HEK293 (cell line): ENCODE results near the gene LTBP1.

ENCODE experiments used
- CTCF ChIP-seq: fragments of 450-650 bp; formaldehyde crosslinking; IDR thresholded peaks from 2 replicates; pipeline ENCODE4 v1.5.1; 2016; ENCODE audit warnings: missing biosample characterization, missing genetic modification characterization
- HOXC10 ChIP-seq: sonication (generic); formaldehyde crosslinking; IDR thresholded peaks from 2 replicates; pipeline ENCODE4 v1.8.1; 2023; ENCODE audit warnings: mild to moderate bottlenecking, missing genetic modification reagents
- SETDB1 ChIP-seq: IDR thresholded peaks from one replicate; pipeline ENCODE4 v1.6.1; 2017; ENCODE audit warnings: mild to moderate bottlenecking, low read length, moderate library complexity, mixed read lengths; ENCODE audit not compliant: insufficient read length
- YY1 ChIP-seq: fragments of 450-650 bp; formaldehyde crosslinking; IDR thresholded peaks from 2 replicates; pipeline ENCODE4 v1.5.1; 2018; ENCODE audit warnings: missing biosample characterization, missing genetic modification characterization
- ZBTB1 ChIP-seq: fragments of 450-650 bp; formaldehyde crosslinking; IDR thresholded peaks from 2 replicates; pipeline ENCODE4 v1.5.1; 2016; ENCODE audit warnings: missing biosample characterization, missing genetic modification characterization
- ZBTB20 ChIP-seq: fragments of 450-650 bp; formaldehyde crosslinking; IDR thresholded peaks from 2 replicates; pipeline ENCODE4 v1.5.1; 2016; ENCODE audit warnings: missing biosample characterization, missing genetic modification characterization
- ZNF433 ChIP-seq: fragments of 450-650 bp; formaldehyde crosslinking; IDR thresholded peaks from 2 replicates; pipeline ENCODE4 v1.5.1; 2016; ENCODE audit warnings: missing biosample characterization, missing genetic modification characterization, low read depth
- ZNF48 ChIP-seq: fragments of 450-650 bp; formaldehyde crosslinking; IDR thresholded peaks from 2 replicates; pipeline ENCODE4 v1.5.1; 2016; ENCODE audit warnings: missing biosample characterization, missing genetic modification characterization
- ZNF510 ChIP-seq: fragments of 450-650 bp; formaldehyde crosslinking; IDR thresholded peaks from 2 replicates; pipeline ENCODE4 v1.5.1; 2018; ENCODE audit warnings: mild to moderate bottlenecking, missing genetic modification characterization, missing biosample characterization; ENCODE audit not compliant: insufficient replicate concordance
- ZNF768 ChIP-seq: fragments of 450-650 bp; formaldehyde crosslinking; IDR thresholded peaks from 2 replicates; pipeline ENCODE4 v1.5.1; 2018; ENCODE audit warnings: missing biosample characterization, mild to moderate bottlenecking, missing genetic modification characterization
- ZNF776 ChIP-seq: fragments of 450-650 bp; formaldehyde crosslinking; IDR thresholded peaks from 2 replicates; pipeline ENCODE4 v1.5.0; 2017; ENCODE audit warnings: missing biosample characterization, missing genetic modification characterization, borderline replicate concordance
- ZNF843 ChIP-seq: fragments of 450-650 bp; formaldehyde crosslinking; IDR thresholded peaks from 2 replicates; pipeline ENCODE4 v1.5.1; 2016; ENCODE audit warnings: missing biosample characterization, missing genetic modification characterization
- TF ChIP-seq, protein P1 (sequence below): fragments of 450-650 bp; formaldehyde crosslinking; IDR thresholded peaks from 2 replicates; pipeline ENCODE4 v1.5.1; 2016; ENCODE audit warnings: missing biosample characterization, missing genetic modification characterization, low read depth
- TF ChIP-seq, protein P2 (sequence below): fragments of 450-650 bp; formaldehyde crosslinking; IDR thresholded peaks from 2 replicates; pipeline ENCODE4 v1.5.1; 2016; ENCODE audit warnings: missing biosample characterization, missing genetic modification characterization

DNA sequence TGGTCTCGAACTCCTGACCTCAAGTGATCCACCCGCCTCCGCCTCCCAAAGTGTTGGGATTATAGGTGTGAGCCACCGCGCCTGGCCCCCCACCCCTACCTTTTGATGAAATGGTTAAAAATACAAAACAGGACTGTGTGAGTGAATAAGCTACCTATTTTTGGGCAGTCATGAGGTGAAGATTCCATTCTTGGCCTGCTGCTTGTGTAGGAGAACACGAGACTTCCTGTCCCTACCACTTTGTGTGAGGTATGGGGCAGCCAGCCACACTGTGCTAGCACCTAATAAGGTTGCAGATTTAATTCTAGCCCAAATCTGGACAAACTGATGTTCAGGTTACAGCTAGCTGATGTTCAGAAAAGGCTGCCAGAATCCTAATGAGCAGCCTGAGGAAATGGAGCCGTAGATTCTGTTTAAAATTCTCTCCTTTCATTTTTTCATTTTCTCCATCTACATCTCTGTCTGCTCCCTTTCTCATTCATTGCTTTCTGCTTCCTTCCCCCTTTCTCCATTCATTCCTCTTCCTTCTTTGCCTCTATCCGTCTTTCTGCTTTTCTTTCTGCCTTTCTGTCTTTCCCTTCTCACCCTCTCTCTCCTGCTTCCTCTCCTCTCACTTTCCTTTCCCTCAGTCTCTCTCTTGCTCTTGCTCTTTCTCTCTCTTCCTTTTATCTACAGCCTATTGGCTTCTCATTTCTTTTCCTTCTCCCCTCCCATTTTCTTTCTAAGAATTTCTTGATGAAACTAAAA is 4.6 kb upstream of the LTBP1 start:
- TF ChIP-seq ZBTB1 (tag by site-specific recombination) (no peak), ZNF843 (tag by site-specific recombination) (no peak), ZNF768 (tag by site-specific recombination) (no peak), CTCF (tag by site-specific recombination) (no peak), HOXC10 (no peak), ZNF433 (tag by site-specific recombination) (no peak), ZNF510 (tag by site-specific recombination) (no peak), ZNF776 (tag by site-specific recombination) (no peak), ZNF48 (tag by site-specific recombination) (no peak), YY1 (tag by site-specific recombination) (no peak), ZBTB20 (tag by site-specific recombination) (no peak), SETDB1 (no peak)
- TF ChIP-seq, protein P1, sequence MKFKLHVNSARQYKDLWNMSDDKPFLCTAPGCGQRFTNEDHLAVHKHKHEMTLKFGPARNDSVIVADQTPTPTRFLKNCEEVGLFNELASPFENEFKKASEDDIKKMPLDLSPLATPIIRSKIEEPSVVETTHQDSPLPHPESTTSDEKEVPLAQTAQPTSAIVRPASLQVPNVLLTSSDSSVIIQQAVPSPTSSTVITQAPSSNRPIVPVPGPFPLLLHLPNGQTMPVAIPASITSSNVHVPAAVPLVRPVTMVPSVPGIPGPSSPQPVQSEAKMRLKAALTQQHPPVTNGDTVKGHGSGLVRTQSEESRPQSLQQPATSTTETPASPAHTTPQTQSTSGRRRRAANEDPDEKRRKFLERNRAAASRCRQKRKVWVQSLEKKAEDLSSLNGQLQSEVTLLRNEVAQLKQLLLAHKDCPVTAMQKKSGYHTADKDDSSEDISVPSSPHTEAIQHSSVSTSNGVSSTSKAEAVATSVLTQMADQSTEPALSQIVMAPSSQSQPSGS (tag by site-specific recombination) = no peak
- TF ChIP-seq, protein P2, sequence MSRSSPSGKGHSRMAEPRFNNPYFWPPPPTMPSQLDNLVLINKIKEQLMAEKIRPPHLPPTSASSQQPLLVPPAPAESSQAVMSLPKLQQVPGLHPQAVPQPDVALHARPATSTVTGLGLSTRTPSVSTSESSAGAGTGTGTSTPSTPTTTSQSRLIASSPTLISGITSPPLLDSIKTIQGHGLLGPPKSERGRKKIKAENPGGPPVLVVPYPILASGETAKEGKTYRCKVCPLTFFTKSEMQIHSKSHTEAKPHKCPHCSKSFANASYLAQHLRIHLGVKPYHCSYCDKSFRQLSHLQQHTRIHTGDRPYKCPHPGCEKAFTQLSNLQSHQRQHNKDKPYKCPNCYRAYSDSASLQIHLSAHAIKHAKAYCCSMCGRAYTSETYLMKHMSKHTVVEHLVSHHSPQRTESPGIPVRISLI (tag by site-specific recombination) = no peak
